Cardiac muscle cell (in vitro differentiated cells and primary cell): Measurements from ENCODE around the gene ATP6V1F. TPM values are rescaled to one million over a fixed set of nuclear protein-coding genes. Genes with fewer than 3 reads are reported as not detected.

Experiments used
- DNase-seq, 2 donors: peaks; one replicate each; pipeline versions ENCODE4 v3.0.0 to v3.0.0-alpha.2; 2010 to 2017; ENCODE audit warnings: low read depth in 1 of 2, low spot score in 1 of 2
- H3K27ac ChIP-seq: fragments of 200-600 bp; sonication (generic); 2 replicates; pipeline ENCODE4 v1.5.1; 2016
- H3K27me3 ChIP-seq: fragments of 200-600 bp; sonication (generic); 2 replicates; pipeline ENCODE4 v1.6.0; 2016; ENCODE audit warnings: control low read depth
- H3K36me3 ChIP-seq: fragments of 200-600 bp; sonication (generic); 2 replicates; pipeline ENCODE4 v1.5.1; 2016; ENCODE audit warnings: control low read depth
- H3K4me1 ChIP-seq: fragments of 200-600 bp; sonication (generic); 2 replicates; pipeline ENCODE4 v1.8.1; 2017; ENCODE audit warnings: low read depth, mild to moderate bottlenecking, mixed run types
- H3K4me3 ChIP-seq: fragments of 200-600 bp; sonication (generic); 2 replicates; pipeline ENCODE4 v1.5.1; 2016; ENCODE audit warnings: mild to moderate bottlenecking
- H3K9me3 ChIP-seq: fragments of 200-600 bp; sonication (generic); 2 replicates; pipeline ENCODE4 v1.5.1; 2017; ENCODE audit warnings: low read depth, mild to moderate bottlenecking, control low read depth
- polyA plus RNA-seq: library from polyadenylated mRNA; unstranded; fragments of >200 nt; fragmentation: Nextera tagmentation; extraction: Ambion mirVana; gene quantifications from 2 replicates; pipeline ENCODE4 v1.2.1, GENCODE V29; 2016
- total RNA-seq: library from RNA; depleted of rRNA; stranded (reverse); fragments of >200 nt; gene quantifications from 2 replicates; pipeline ENCODE4 v1.2.3, GENCODE V29; 2016
- TF ChIP-seq, protein P1 (sequence below): IDR thresholded peaks from 2 replicates; pipeline ENCODE4 v1.5.1; 2012; ENCODE audit warnings: low read depth, mild to moderate bottlenecking, low read length

ATP6V1F gene
- total and polyA plus RNA-seq, 2 experiments from 2014 or later, result 113 to 284 TPM

DNA sequence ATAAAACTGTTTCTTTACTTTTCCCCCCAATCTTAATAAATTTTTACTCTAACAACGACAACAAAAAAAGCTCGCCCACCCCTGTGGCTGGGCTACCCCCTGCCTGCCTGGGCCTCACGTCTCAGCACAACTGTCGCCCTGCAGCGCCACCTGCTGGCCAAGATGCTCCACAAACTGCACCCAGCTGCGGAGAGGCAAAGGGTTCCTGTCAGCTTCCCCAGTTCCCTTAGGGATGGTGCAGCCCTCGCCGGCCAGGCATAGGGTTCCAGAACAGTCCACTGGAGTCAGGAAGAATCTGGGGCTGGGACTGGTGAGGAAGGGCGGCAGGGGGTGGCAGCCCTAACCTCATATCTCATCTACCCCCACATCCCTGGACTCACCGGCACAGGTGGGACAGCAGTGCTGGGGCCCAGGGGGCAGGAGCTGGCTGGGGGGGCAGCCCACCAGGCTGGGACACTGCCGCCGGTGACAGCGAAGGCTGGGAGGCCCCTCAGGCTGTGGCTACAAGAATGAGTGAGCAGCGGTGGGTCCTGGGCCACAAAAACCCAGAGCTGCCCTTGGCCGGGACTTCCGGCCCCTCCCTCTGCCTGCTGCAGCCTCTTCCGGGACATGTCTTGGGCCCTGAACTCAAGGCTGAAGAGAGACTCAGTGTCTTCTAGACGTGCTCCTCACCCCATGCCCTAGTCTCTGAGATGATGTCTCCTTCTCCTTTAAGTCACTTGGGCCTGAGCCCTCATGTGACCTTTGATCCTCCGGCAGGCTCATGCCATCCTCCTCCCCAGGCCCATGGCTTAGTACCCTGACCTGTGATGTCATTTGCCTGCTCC lies 21.2 kb downstream of the ATP6V1F start:
- peak; percentile 80 to 88 for DNase-seq
- Histone ChIP-seq H3K4me3 (no peak overlapping the region), H3K36me3 (no peaks in the 10 kb centered on the region), H3K27ac (no peak overlapping the region), H3K9me3 (no peaks in the 10 kb centered on the region), H3K4me1 (no peaks in the 10 kb centered on the region), H3K27me3 (no peaks in the 10 kb centered on the region)
- TF ChIP-seq, protein P1, sequence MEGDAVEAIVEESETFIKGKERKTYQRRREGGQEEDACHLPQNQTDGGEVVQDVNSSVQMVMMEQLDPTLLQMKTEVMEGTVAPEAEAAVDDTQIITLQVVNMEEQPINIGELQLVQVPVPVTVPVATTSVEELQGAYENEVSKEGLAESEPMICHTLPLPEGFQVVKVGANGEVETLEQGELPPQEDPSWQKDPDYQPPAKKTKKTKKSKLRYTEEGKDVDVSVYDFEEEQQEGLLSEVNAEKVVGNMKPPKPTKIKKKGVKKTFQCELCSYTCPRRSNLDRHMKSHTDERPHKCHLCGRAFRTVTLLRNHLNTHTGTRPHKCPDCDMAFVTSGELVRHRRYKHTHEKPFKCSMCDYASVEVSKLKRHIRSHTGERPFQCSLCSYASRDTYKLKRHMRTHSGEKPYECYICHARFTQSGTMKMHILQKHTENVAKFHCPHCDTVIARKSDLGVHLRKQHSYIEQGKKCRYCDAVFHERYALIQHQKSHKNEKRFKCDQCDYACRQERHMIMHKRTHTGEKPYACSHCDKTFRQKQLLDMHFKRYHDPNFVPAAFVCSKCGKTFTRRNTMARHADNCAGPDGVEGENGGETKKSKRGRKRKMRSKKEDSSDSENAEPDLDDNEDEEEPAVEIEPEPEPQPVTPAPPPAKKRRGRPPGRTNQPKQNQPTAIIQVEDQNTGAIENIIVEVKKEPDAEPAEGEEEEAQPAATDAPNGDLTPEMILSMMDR, result peak; percentile 88

GRCh38 chr7:128884561-128885369 lies 22.1 kb downstream of the ATP6V1F start:
- TF ChIP-seq, protein P1, result no peak
- Histone ChIP-seq H3K27ac (no peak overlapping the region), H3K27me3 (no peaks in the 10 kb centered on the region), H3K4me3 (no peak overlapping the region), H3K4me1 (no peaks in the 10 kb centered on the region), H3K9me3 (no peaks in the 10 kb centered on the region), H3K36me3 (no peaks in the 10 kb centered on the region)
- DNase-seq, result no peak

GRCh38 chr7:128885370-128886187 lies 22.9 kb downstream of the ATP6V1F start:
- TF ChIP-seq, protein P1, result no peak
- Histone ChIP-seq H3K4me1 (no peaks in the 10 kb centered on the region), H3K27me3 (peaks cover 6% of the 10 kb centered on the region), H3K27ac (no peak overlapping the region), H3K36me3 (no peaks in the 10 kb centered on the region), H3K4me3 (no peak overlapping the region), H3K9me3 (no peaks in the 10 kb centered on the region)
- no peak for DNase-seq

DNA sequence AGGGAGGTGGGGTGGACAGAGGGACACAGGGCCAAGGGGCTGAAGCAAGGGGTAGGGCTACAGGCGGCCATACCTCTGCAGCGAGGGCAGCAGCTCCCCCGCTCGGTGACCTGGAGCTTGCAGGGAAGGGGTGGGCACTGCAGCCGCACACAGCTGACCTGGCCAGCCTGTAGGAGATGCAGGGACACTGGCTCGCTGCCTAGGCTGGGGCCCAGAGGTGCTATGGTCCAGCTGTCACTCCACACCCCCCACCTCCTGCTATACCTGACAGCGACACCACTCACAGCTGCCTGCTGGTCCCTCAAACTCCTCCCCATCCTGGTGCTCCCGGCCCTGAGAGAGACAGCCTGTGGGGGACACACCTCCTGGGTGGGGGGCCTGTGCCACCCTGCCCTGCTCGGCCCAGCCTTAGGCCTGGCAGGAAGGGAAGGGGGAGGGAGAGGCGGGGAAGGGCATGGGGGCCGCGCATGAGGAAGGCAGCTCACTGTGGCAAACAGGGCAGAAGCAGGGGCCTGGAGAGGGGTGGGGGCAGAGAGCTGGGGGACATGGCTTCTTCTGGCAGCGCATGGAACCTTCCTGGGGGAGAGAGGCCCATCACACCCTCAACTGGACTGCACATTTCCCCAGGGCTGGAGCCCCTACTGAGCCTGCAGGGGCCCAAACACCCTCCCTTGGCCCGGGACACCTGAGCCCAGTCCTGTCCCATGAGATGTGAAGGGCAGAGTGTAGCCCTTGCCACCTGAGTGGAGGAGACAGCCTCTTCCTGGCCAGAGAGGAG lies 23.9 kb downstream of the ATP6V1F start:
- Histone ChIP-seq H3K27ac (no peak overlapping the region), H3K9me3 (no peaks in the 10 kb centered on the region), H3K4me1 (no peaks in the 10 kb centered on the region), H3K27me3 (peaks cover 16% of the 10 kb centered on the region), H3K4me3 (no peak overlapping the region), H3K36me3 (no peaks in the 10 kb centered on the region)
- no peak for DNase-seq
- TF ChIP-seq, protein P1, result no peak
